Gastrocnemius medialis (tissue), 4 donors: ENCODE data around the gene HHATL. TPM values are rescaled to one million over a fixed set of nuclear protein-coding genes. Genes with fewer than 3 reads are reported as not detected.

Experiments used
- ATAC-seq, 2 donors: fragments of 150-250 bp; one replicate each; pipeline ENCODE4 v1.9.1; 2016
- DNase-seq, 2 donors: peaks; one replicate each; pipeline ENCODE4 v3.0.0-alpha.2; 2019
- H3K27ac ChIP-seq, 4 donors: fragments of 200-600 bp; sonication (generic); 1 replicate in 1 of 4; 2 replicates in 3 of 4; pipeline ENCODE4 v1.5.1; 2016 to 2018; ENCODE audit warnings: mild to moderate bottlenecking in 2 of 4, moderate library complexity in 1 of 4
- H3K27me3 ChIP-seq, 3 donors: fragments of 200-600 bp; sonication (generic) in 2 of 3; 1 replicate in 1 of 3; 2 replicates in 2 of 3; pipeline versions ENCODE4 v1.5.1 to v1.6.0; 2016 to 2019; ENCODE audit warnings: mild to moderate bottlenecking in 1 of 3, moderate library complexity in 1 of 3
- H3K36me3 ChIP-seq, 2 donors: fragments of 200-600 bp; sonication (generic) in 1 of 2; one replicate each; pipeline ENCODE4 v1.5.1; 2017 to 2018
- H3K4me1 ChIP-seq, 2 donors: fragments of 200-600 bp; sonication (generic) in 1 of 2; one replicate each; pipeline ENCODE4 v1.5.1; 2016 to 2017; ENCODE audit warnings: mild to moderate bottlenecking in 2 of 2
- H3K4me3 ChIP-seq, 4 donors: fragments of 200-600 bp; sonication (generic) in 3 of 4; 1 replicate in 1 of 4; 2 replicates in 3 of 4; pipeline ENCODE4 v1.5.1; 2016 to 2019; ENCODE audit warnings: mild to moderate bottlenecking in 2 of 4
- H3K9me3 ChIP-seq, 3 donors: fragments of 200-600 bp; sonication (generic) in 2 of 3; 1 replicate in 1 of 3; 2 replicates in 2 of 3; pipeline ENCODE4 v1.5.1; 2016 to 2019
- CTCF ChIP-seq, 5 experiments: fragments of 450-650 bp in 3 of 5; fragments of 200-600 bp in 2 of 5; sonication (generic) in 2 of 5; IDR thresholded peaks in 4 of 5; conservative IDR thresholded peaks in 1 of 5; 1 replicate in 4 of 5; 2 replicates in 1 of 5; pipeline ENCODE4 v1.5.1; 2016 to 2019; ENCODE audit warnings: antibody characterized with exemption in 5 of 5, mild to moderate bottlenecking in 3 of 5, moderate library complexity in 3 of 5
- POLR2A ChIP-seq, 2 donors: fragments of 450-650 bp; IDR thresholded peaks; one replicate each; pipeline ENCODE4 v1.6.1; 2017; ENCODE audit warnings: antibody characterized with exemption in 2 of 2, mild to moderate bottlenecking in 2 of 2, moderate library complexity in 2 of 2
- in situ Hi-C, 4 donors: fragments of 200-750 bp; cut with MboI; loops; one replicate each; pipeline versions ENCODE4 v1.15.0 to v1.8.0; 2017; ENCODE audit warnings: low sequenced_read_pairs in 4 of 4
- intact Hi-C: fragments of 100-400 bp; cut with DNase I; formaldehyde crosslinking; loops from one replicate; pipeline ENCODE4 v1.15.1; 2023; ENCODE audit warnings: low total_unique reads
- total RNA-seq, 4 donors: library from RNA; depleted of rRNA; stranded (reverse); fragments of >200 nt; gene quantifications; one replicate each; pipeline versions ENCODE4 v1.1.0 to v1.2.3, GENCODE V29; 2016

The HHATL gene
- total RNA-seq, 4 donors from 2014 or later, result 78.0 to 309 (median 164) TPM

GRCh38 chr3:42663581-42664437 is 38.8 kb downstream of the HHATL start:
- ATAC-seq (no peak), DNase-seq (no peak)
- Histone ChIP-seq H3K9me3 (no peaks in the 10 kb centered on the region), H3K4me1 (peaks cover 45 to 58% of the 10 kb centered on the region in 2 donors), H3K4me3 (no peak overlapping the region), H3K36me3 (peaks cover 0 to under 1% of the 10 kb centered on the region in 2 donors), H3K27ac (peak overlapping the region in 2 of 4 donors; percentile 4 to 74), H3K27me3 (no peaks in the 10 kb centered on the region)
- intact Hi-C loops (no loop called here), in situ Hi-C loops (no loop called here)
- TF ChIP-seq CTCF (IDR thresholded peaks at IDR 0.05 in 4 of 5, conservative IDR thresholded peaks at IDR 0.05 in 1 of 5) (no peak), POLR2A (IDR thresholded peaks at IDR 0.05) (no peak)

- Histone ChIP-seq H3K36me3 (peaks cover 0 to 8% of the 10 kb centered on the region in 2 donors), H3K4me1 (peaks cover 41 to 54% of the 10 kb centered on the region in 2 donors), H3K27ac (peak overlapping the region; percentile 87 to 100 (median 98)), H3K4me3 (no peak overlapping the region), H3K9me3 (no peaks in the 10 kb centered on the region), H3K27me3 (no peaks in the 10 kb centered on the region)
- DNase-seq (no peak), ATAC-seq (no peak)
- TF ChIP-seq CTCF (IDR thresholded peaks at IDR 0.05 in 4 of 5, conservative IDR thresholded peaks at IDR 0.05 in 1 of 5) (no peak), POLR2A (IDR thresholded peaks at IDR 0.05) (no peak)
- in situ Hi-C loops (no loop called here), intact Hi-C loops (no loop called here)
These were observed 39.6 kb downstream of the HHATL start for GRCh38 chr3:42662813-42663535.

GRCh38 chr3:42662037-42662812 is 40.4 kb downstream of the HHATL start:
- TF ChIP-seq CTCF (IDR thresholded peaks at IDR 0.05 in 4 of 5, conservative IDR thresholded peaks at IDR 0.05 in 1 of 5) (no peak), POLR2A (IDR thresholded peaks at IDR 0.05) (no peak)
- ATAC-seq (no peak), DNase-seq (no peak)
- intact Hi-C loops, result no loop called here
- Histone ChIP-seq H3K9me3 (no peaks in the 10 kb centered on the region), H3K27me3 (no peaks in the 10 kb centered on the region), H3K4me1 (peaks cover 40 to 47% of the 10 kb centered on the region in 2 donors), H3K4me3 (no peak overlapping the region), H3K27ac (peak overlapping the region; percentile 87 to 100 (median 98)), H3K36me3 (peaks cover 0 to 8% of the 10 kb centered on the region in 2 donors)
- in situ Hi-C loops, result no loop called here

GRCh38 chr3:42661593-42662022 is 41.0 kb downstream of the HHATL start:
- DNase-seq, result peak in 1 of 2 donors; percentile 74
- intact Hi-C loops, result no loop called here
- no peak for TF ChIP-seq CTCF (IDR thresholded peaks at IDR 0.05 in 4 of 5, conservative IDR thresholded peaks at IDR 0.05 in 1 of 5)
- no peak for TF ChIP-seq POLR2A (IDR thresholded peaks at IDR 0.05)

More at GRCh38 chr3:42661593-42662022, 41.0 kb downstream of the HHATL start:
- H3K4me3 ChIP-seq, result no peak overlapping the region
- H3K4me1 ChIP-seq, result peaks cover 35 to 44% of the 10 kb centered on the region in 2 donors
- no peaks in the 10 kb centered on the region for H3K27me3 ChIP-seq
- peak overlapping the region; percentile 87 to 100 (median 98) for H3K27ac ChIP-seq
- H3K36me3 ChIP-seq, result peaks cover 0 to 8% of the 10 kb centered on the region in 2 donors
- no peaks in the 10 kb centered on the region for H3K9me3 ChIP-seq
- in situ Hi-C loops, result no loop called here
- peak in 1 of 2 donors; percentile 46 for ATAC-seq
